HS-27A (cell line): Measurements from ENCODE around the gene ERC2.

Experiments
- DNase-seq: peaks from one replicate; pipeline ENCODE4 v3.0.0-alpha.2; 2012; ENCODE audit warnings: low read depth, missing footprints

The ERC2 gene

DNA sequence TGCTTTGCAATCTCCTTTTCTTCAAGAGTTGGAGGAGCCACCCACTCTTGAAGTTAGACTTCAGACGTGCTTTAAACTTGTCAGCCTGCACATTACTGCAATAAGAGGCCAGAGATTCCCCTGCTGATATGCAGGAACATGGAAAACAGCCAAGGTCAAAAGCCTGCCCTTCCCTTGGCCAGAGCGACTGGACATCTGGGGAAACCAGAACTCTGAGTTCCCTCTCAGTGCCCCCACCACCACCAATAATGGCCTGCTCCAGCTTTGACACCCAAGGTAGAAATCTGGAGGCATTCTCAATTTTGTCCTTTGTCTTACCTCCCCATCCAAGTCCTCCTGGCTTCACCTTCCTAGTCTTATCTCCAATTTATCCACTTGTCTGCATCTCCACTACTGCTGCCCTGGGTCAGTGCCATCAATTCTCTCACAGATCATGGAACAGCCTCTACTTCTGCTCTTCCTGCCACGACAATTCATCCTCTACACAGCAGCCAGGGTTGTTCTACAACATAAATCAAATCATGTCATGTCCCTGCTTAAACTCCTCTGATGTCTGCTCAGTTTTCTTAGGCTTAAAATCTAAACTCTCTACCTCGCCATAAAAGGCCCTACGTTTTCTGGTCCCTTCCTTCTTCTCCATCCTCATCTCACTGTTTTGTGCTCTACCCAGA, 789.6 kb downstream of the ERC2 start:
- DNase-seq: no peak

DNA sequence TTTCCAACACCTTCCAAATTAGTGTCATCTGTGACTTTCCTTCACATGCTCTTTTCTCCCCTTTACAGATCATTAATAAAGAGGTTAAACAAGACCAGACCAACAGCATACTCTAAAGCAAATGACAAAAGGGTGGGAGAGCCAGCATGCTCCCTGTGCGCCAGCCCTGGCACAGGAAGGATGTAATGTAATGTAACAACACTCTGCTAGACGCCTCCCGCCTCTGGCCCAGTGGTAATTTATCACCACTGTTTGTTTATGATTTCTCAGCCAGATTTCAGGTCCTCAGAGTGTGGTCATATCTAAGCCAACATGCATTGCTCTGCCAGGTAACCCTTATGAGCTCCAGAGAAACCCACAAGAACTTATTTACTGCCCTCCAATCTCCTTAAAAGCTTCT, 791.6 kb downstream of the ERC2 start:
- no peak for DNase-seq

DNA sequence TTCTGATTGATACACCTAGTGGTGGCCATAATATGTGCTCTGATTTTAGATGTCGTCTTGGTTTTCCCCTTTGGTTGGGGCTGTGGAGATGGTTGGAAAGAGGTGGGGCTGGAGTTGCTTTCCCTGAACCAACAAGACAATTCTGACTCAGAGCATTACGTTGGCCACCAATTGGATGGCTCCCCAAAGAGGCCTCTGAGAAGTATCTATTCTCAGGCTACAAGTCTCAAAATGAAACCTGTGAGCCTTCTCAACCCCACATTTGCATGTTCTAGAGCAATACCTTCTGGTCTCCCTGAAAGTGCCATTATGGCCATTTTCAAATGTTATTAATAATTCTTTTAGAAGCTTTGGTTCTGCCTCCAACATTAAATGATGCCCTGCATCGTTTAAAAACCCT, 792.8 kb downstream of the ERC2 start:
- DNase-seq: no peak

DNA sequence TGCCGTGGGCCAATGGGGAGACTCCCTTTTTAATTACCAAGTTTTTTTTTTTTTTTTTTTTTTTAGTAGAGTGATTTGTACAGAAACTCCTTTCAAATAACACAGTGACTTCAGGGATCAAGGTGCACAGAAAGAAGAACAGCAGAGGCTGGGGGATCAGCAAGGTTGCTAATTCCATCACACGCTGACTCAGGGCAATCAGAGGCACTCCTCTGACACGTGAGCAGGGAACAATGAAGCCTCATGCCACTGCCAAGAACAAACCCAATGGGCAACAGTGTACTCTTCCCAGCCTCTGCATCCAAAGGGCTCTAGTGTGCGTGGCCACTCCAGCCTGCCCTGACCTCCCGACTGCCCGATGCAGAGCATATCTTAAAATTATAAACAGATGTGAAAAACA, 794.5 kb downstream of the ERC2 start:
- DNase-seq: no peak

- no peak for DNase-seq
These were observed 799.1 kb downstream of the ERC2 start for GRCh38 chr3:55669133-55669532.

DNA sequence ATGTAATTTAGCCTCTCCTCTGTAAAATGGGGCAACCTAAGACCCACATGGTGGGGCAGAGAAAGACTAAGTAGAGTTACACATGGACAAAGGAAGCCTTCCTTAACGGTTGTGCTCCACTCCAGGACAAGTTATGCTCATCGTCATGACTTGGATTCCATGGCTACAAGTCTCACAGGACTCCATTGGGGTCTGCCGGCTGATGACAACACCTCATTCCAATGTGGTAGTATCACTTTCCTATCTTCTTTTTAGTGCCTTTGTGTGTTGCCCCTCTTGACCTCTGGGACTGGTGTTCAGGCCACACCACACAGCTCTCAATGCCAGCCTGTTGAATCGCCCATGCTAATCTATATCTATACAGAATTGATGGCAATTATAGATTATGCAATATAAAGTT, 799.9 kb downstream of the ERC2 start:
- DNase-seq: peak; percentile 87

- no peak for DNase-seq
These were observed 803.9 kb downstream of the ERC2 start for GRCh38 chr3:55664387-55664786.

- peak; percentile 71 for DNase-seq
These were observed 805.6 kb downstream of the ERC2 start for GRCh38 chr3:55662683-55663082.

- no peak for DNase-seq
These were observed 806.7 kb downstream of the ERC2 start for GRCh38 chr3:55661571-55661970.

DNA sequence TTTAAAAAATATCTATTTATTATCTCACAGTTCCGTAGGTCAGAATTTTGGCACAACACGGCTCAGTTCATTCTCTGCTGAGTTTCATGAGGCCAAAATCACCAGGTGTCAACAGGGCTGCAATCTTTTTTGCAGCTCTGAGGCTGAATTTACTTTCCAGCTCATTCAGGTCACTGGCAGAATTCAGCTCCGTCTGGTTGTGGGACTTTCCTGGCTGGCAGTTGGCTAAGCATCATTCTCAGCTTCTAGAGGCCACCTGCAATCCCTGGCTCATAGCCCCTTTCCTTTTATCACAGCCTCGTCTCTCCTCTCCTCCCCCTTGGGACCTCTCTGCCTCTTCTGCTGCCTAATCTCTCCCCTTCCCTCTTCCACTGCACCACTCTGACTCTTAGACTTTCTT, 807.1 kb downstream of the ERC2 start:
- no peak for DNase-seq

DNA sequence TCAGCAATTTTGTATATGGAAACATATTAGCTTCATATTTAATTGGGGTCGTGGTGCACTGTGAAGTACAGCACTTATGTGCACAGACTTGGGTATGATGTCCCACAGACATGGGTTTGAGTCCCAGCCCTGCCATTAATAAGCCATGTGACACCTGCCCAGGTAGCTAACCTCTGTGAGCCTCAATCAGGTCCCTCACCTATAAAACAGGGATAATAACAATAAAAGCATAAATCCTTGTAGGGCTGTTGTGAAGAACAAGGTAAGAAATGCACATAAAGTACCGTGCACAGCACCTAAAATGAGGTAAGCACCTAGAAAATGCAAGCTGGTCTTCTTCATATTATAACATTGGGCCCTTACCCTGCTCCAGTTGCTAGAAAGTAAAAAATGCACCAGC, 807.6 kb downstream of the ERC2 start:
- DNase-seq: no peak

DNA sequence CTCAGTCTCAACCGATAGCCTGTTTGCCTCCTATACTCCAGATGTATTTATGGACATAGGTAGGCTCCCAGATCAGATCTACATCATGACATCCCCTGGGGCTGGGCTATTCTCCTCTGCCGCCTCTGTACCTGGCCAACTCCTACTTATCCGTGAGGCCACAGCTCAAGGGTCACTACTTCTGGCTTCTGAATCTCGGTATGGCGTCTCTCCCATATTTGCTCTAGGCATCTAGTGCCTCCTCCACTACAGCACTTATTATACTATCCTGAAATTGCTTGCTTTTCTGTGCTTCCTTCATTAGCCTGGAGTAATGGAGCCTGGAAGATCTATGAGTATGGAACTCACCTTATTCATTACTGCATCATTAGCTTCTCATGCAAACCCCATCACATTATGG, 808.6 kb downstream of the ERC2 start:
- DNase-seq: no peak

DNA sequence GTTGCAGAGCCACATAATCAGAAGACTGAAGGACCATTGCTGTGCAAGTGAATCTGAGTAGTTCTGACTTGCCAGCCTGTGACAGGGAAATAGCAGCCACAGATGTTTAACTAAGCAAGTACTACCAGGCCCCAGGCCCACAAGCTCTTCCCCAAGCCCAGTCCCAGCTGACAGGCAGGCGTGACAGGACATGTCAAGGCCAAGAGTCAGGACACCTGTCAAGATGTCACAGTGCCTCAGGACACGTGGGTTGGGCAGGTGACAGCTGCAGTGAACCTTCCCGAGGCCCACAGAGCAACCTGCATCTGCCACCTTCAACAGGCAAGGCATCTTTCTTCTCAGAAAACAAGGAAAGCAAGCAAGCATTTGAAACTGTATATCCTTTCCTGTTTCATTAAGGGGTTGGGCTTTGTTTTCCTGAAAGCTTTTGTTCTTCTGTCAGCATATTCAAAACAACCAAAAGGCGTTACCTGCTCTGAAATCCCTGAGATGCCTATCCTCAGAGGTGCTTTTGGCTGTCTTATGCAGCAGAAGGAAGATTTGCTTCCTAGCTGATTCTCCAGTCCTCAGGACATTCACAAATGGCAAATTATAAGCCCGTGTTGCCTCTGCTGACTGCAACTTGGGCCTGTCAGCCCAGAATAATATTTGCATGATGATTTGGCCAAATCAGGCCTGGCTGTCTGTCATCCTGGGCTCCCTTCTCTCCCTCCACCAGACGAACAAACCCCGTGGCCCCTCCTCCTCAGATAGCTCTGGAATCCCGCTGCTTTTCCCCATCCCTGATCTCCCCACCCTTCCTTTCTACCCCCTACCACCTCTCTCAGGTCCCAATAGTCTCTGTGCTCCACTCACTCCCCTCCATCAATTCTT, 809.3 kb downstream of the ERC2 start:
- no peak for DNase-seq

GRCh38 chr3:55658270-55658669, 810.0 kb downstream of the ERC2 start:
- no peak for DNase-seq

- DNase-seq: no peak
These were observed 812.7 kb downstream of the ERC2 start for GRCh38 chr3:55655544-55655943.

DNA sequence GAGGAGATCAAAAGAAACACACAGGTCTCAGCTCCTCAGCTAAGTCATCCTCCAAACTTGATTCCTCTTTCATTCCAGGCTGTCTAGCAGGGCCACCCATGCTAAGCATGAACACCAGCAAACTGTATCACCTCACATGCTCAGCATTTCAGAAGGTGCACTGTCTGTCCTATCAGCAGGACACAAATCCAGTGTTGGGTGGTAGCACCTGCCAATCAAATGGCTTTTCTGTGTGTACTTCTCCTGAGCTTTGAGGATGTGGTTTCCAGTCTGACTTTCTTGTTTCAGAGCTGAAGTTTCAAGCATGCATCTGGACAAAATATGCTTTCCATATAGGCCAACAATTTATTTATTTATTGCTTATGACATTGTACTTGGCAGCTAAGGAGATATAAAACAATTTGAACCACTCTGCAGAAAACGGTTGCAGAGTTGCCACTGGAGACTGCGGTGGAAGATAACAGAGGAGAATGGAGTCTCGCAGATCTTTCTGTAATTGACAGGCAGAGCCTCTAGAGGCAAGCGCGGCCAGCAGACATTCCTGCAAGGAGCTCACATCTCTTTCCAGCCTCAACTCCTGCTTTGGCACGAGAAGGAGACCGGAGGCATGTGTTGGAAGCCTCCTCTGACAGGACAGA, 814.0 kb downstream of the ERC2 start:
- no peak for DNase-seq

- no peak for DNase-seq
These were observed 817.3 kb downstream of the ERC2 start for GRCh38 chr3:55651011-55651410.

DNA sequence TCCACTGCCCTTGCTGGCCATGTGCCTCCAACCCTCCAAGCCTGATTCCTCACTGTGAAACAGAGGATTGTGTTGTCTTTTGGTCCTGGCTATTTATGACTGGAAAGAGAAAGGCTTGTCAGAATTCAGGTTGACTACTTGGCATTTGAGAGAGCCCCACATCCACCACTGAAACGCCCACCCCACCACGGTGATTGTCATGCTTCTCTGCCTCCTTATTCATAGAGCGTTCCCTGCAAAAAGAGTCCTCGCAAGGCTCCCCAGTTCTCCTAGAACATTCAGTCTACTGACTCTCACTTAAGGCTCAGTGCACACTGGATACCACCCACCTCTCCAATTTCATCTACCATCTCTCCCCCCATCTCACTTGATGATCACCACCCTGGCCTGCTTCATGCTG, 818.3 kb downstream of the ERC2 start:
- DNase-seq: no peak

GRCh38 chr3:55649554-55649953, 818.7 kb downstream of the ERC2 start:
- DNase-seq: no peak

GRCh38 chr3:55648591-55649318, 819.5 kb downstream of the ERC2 start:
- no peak for DNase-seq

- no peak for DNase-seq
These were observed 820.6 kb downstream of the ERC2 start for GRCh38 chr3:55647670-55648069.

DNA sequence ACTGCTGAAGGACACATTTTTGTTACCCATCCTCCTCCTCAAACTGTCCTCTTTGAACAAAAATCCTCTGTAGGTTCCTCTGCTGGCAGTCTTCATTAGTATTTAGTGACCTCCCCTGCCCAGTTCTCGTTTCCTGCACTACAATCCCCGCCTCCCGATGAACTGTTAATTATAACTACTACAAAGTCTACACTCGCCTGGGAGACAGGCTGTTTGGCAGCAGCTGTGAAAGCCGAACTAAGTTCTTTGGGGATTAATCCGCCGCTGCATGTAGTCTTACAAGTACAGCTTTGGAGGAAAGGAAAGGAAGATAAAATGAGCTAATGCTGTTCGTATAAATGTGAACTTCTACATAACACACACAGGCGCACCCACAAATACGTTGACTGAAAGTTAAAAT, 821.2 kb downstream of the ERC2 start:
- no peak for DNase-seq

DNA sequence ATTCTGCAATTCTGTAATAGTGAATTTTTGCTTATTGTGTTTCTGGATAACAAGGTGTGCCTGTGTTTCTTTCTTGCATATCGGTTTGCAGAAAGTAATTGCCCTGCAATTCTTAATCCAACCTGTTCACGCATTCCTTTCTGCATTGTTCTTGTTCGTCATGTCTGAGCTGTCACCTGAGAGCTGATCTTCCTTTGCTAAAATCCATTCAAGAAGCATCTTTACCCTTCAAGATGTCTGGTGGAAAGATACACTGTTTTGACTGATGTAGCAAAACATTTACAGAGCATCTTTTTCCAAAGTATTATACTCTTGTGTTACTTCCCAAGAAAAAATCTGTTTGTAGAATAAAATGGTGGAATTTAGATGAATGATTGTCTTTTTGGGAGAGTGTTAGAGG, 822.1 kb downstream of the ERC2 start:
- no peak for DNase-seq
